ENCODE measurements around the gene NTN5.
"Not testable (repeated sequence)": the region's sequence is repeated elsewhere in the genome, so short reads cannot be mapped to it uniquely, and the experiment has no call there.

Gene NTN5

DNA sequence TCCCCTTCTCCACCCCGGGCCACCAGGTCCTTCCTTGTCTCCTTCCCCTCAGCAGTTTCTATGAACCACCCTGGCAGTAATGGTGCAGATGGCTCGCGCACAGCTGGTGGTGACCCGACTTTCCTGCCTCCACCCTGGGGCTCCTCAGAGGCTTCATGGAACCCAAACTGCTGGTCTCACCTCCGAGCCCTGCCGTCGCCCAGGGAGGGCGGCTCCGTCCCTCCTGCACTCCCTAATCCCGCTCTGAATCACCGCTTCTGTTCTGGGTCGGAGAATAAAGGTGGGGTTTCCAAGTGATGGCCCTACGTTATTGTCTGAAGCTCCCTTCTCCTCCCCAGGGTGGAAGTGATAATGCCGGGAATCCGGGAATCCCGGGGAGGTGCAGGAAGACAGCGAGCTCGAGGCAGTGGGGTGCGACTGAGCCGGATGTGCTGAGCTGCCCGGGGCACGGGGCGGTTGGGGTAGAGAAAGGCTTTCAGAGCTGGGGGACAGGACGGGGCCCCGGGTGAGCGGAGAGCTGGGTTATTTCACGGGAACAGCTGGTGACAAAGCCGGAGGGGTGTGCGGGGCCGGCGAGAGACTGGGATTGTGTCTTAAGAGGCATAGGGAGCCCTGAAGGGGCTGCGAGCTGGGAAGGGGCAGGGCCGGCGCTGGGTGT is 23.7 kb upstream of the NTN5 start:
- no peak for DNase-seq (ENCODE audit: low read depth)

DNA sequence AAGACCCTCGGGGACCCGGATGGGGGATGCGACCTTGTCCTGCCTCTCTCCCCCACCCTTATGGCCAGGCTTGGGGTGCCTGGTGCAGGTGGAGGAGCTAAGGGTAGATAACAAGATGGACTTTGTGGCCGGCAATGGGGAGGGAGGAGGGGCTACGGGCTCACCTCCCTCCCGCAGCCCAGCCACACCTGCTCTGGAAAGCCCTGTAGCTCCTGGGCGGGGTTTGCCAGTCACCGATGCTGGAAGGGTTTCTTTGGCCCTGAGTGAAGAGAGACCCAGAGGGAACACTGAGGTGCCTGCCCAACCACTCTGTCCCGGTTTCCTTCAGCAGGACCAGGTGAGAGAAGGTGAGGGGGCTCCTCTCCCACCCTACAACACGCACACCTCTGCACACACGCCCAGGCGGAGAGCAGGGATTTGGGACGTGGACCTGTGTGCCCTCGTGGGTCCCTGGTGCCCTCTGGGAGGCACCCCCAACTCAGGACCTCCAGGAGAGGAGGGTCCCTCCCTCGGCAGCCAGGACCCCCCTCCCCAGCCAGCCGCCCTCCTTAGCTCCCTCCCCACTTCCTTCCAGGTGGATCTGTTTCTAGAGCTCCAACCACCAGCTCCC is 23.0 kb upstream of the NTN5 start, which contains the start of gene FUT2:
Gene FUT2 (plus strand): TSS at position 229 of the 610 bp plus-strand sequence. CDS start 6,986 bp downstream, outside the sequence.
- DNase-seq (ENCODE audit: low read depth), result no peak

DNA sequence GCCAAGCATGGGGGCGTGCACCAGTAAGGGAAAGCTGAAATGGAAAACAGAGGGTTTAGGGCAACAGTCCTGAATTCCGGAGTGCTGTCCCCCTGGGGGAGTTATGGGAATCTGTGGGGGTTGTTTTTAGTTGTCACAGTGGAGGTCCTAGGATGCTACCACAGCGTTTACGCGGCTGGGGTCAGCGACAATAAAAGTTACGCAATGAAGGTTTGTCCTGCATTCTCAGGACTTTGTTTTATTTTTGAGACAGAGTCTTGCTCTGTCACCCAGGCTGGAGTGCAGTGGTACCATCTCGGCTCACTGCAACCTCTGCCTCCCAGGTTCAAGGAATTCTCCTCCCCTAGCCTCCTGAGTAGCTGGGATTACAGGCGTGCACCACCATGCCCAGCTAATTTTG is 20.8 kb upstream of the NTN5 start:
- not testable (repeated sequence) for DNase-seq (ENCODE audit: low read depth)

DNA sequence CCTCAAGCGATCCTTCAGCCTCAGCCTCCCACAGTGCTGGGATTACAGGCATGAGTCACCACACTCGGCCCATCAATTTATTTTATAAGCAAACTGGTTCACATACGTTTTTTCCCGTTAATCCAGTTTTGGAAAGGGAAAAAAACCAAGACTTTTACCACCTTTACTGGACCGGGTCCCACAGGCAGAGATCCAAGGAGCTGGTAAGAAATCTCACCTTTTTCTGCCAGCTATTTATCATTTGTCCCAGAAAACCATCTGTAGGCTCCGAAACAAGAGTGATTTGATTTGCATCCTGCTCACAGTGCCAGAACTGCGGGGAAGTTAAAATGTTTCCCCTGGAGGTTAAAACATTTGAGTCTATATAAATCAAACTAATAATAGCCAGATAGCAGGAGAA is 16.6 kb upstream of the NTN5 start:
- no peak for DNase-seq (ENCODE audit: low read depth)

DNA sequence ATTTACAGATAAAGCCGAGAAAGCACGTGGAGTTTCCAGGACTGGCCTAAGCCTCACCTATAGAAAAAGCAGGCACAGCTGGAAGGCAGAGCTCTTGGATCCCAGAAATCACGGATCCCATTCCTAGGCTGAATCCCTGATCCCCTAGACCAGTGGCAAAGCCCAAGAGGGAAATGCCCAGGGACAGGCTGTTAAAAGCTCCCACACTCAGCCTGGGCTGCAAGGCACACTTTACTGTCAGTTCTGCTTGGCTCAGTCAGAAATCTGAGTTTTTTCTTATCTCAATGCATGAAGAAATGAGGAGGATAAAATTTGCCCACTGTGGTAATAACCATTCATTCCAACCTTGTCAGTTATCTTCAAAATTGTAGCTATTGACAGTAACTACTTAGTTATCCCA is 15.0 kb upstream of the NTN5 start:
- DNase-seq (ENCODE audit: low read depth), result no peak

DNA sequence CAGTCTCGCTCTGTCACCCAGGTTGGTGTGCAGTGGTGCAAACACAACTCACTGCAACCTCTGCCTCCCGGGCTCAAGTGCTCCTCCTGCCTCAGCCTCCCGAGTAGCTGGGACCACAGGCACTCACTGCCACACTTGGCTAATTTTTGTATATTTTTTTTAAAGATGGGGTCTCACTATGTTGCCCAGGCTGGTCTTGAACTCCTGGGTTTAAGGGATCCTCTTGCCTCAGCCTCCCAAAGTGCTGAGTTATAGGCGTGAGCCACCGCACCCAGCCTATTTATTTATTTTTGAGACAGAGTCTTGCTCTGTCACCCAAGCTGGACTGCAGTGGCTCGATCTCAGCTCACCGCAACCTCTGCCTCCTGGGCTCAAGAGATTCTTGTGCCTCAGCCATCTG is 13.8 kb upstream of the NTN5 start:
- DNase-seq (ENCODE audit: low read depth), result not testable (repeated sequence)

DNA sequence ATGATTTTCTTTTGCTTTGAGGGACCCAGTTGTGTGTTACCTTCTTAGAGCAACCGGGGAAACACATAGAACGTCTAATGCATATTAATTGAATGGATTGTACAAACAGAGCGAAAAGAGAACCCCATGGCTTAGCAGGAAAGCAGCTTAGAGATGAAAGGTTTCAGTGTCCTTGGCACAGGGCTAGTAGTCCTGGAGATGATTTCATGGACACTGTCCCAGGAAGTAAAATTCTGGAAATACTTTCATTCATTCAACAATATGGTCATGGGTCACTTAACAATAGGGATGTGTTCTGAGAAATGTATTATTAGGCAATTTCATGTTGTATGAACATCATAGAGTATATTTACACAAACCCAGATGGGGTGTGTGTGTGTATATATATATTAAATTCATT is 13.3 kb upstream of the NTN5 start:
- DNase-seq (ENCODE audit: low read depth), result no peak

DNA sequence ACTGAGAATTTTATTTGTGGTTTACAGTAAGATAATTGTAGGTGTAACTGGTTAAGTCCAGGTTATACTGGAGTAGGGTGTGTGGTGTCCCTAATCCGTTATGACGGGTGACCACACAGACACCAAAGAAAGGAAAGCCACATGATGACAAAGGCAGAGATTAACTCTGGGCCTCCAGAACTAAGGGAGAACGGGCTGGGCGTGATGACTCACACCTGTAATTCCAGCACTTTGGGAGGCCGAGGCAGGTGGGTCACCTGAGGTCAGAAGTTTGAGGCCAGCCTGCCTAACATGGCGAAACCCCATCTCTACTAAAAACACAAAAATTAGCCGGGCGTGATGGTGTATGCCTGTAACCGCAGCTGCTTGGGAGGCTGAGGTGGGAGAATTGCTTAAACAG is 12.8 kb upstream of the NTN5 start:
- no peak for DNase-seq (ENCODE audit: low read depth)

DNA sequence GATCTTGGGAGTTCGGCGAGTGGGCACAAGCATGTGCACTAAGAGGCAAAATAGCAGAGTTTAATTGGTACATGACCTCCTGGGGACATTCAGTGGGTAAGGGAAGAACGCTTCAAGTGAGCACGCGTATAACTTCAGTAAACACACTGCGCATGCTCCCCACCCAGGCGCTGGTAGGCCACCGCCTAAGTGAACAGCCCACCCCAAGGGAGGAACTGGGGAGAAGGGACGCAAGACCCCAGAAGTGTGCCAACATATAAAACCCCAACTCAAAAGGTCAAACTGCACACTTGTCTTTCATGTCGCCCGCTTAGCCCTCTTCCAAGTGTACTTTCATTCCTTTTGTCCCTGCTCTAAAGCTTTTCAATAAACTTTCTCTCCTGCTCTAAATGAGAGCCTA is 10.5 kb upstream of the NTN5 start:
- no peak for DNase-seq (ENCODE audit: low read depth)

DNA sequence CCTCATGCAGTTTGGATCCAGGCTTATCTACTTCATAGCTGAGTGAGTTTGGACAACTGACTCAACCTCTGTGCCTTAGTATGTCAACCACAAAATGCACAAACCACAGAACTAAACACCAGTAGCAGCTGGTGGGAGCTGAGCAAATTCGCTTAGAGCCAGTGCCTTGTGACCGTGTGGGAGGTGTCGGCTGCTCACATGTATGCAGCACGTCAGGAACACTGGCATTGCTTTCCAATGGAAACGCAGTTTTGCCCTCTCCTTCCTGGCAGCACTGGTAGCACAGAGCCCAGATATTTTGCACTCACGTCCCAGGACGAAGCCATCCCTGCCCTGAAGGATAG is 8.3 kb upstream of the NTN5 start:
- DNase-seq (ENCODE audit: low read depth), result no peak

DNA sequence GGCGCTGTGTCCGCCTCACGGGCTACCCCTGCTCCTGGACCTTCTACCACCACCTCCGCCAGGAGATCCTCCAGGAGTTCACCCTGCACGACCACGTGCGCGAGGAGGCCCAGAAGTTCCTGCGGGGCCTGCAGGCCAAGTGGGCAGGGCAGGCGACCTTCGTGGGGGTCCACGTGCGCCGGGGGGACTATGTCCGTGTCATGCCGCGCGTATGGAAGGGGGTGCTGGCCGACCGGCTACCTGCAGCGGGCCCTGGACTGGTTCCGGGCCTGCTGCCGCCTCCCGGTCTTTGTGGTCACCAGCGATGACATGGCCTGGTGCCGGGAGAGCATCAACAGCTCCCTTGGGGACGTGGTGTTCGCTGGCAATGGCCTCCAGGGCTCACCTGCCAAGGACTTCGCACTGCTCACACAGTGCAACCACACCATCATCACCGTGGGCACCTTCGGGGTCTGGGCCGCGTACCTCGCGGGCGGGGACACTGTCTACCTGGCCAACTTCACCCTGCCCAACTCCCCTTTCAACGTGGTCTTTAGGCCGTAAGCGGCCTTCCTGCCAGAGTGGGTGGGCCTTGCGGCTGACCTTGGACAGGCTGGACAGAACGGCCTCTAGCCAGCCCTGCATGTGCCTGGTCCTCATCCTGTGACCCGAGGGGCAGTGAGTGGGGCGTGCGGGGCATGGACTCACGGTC is 7.8 kb upstream of the NTN5 start:
- no peak for DNase-seq (ENCODE audit: low read depth)

DNA sequence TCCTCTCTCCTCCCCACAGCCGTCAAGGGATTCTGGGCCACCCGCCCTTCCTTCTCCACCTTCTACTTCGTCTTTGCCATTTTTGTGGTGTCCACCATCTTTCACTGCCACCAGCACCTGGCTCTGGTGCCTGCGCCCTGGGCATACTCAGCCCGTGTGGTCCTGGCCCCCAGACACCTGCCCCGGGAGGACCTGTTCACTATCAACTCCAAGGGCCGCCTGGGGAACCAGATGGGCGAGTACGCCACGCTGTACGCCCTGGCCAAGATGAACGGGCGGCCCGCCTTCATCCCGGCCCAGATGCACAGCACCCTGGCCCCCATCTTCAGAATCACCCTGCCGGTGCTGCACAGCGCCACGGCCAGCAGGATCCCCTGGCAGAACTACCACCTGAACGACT is 7.2 kb upstream of the NTN5 start:
- not testable (repeated sequence) for DNase-seq (ENCODE audit: low read depth)

DNA sequence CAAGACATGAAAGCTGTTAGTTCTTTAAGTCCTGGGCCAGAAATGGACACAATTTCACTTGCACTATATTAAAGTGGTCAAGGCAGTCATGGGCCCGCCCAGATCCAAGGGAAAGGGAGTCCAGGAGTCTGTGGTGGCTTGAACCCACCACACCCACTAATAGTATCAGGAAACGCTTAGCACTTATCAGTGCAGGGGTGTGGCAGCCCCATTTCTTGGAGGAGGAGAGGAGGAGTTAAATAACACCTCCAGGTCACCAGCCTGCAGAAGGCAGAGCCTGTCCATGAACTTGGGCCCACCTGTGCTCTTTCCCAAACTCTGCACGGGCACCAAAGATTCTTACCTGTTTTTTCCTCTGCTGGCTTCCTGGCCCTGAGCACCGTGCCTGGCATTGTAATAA is 5.4 kb upstream of the NTN5 start:
- DNase-seq (ENCODE audit: low read depth), result no peak

DNA sequence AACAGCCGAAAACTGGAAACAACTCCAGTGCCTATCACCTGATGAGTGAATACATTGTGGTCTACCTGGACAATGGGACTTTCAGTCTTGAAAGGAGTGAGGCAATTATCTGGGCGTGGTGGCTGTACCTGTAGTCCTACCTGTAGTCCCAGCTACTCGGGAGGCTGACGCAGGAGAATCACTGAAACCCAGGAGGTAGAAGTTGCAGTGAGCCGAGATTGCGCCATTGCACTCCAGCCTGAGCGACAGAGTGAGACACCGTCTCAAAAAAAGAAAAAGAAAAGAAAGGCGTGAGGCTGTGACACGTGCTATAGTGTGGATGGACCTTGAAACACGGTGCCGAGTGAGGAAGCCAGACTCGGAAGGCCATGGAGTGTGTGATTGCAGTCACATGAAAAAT is 4.1 kb upstream of the NTN5 start:
- no peak for DNase-seq (ENCODE audit: low read depth)

DNA sequence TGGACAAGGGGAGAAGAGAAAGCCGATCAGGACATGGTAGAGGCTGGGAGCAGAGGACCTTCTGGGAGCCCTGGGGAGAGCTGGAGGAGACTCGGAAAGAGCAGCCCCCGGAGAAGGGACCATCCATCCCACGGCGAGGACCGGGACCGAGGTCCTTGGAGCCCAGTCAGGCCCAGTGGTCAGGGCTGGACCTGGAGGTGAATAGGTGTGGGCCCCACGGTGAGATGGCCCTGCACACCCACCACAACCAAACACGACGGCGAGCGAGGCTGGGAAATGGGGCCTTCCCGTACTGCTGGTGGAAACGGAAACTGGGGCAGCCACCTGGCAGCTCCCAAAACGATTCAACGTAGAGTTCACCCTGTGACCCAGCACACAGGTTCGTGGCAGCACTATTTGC is 3.7 kb upstream of the NTN5 start:
- no peak for DNase-seq (ENCODE audit: low read depth)

DNA sequence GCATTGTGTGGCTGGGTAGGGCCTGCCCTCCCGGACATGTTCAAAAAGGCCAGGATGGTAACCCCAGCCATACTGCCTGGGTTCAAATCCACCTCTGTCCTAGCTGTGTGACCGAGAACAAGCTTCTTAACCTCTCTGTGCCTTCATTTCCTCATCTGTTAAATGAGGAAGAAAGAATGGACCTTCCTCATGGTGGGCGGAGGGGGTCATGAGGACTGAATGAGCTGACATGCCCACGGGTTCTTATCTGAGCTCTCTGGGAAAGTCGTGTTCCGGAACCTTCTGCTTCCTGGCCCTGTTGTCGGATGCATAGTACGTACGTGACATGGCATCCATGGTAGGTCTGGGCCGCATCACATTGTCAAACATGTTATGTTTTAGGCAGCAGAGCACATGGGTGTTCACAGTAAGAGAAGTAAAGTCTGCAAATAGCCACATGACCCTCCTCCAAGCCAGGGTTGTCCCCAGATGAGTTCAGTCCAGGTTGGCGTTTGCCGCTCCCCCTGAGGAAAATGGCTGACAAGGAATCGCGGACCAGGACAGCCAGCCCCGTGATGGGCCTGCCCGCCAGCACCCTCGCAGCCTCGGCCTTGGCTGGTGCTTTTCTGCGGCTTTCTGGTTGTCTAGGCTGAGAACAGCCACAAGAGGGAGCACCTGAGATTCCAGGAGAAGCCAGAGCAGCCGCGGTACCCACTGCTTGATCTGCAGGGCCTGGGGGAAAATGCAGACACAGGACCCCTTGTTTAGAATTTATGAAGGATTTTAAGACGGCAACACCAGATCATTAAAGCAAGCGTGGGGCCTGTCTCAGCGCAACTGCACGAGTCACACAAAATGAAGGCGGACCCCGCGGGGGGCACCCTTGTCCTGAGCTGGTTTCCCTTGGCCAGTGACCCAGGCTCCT is 2.4 kb upstream of the NTN5 start:
- DNase-seq (ENCODE audit: low read depth), result peak; percentile 47

DNA sequence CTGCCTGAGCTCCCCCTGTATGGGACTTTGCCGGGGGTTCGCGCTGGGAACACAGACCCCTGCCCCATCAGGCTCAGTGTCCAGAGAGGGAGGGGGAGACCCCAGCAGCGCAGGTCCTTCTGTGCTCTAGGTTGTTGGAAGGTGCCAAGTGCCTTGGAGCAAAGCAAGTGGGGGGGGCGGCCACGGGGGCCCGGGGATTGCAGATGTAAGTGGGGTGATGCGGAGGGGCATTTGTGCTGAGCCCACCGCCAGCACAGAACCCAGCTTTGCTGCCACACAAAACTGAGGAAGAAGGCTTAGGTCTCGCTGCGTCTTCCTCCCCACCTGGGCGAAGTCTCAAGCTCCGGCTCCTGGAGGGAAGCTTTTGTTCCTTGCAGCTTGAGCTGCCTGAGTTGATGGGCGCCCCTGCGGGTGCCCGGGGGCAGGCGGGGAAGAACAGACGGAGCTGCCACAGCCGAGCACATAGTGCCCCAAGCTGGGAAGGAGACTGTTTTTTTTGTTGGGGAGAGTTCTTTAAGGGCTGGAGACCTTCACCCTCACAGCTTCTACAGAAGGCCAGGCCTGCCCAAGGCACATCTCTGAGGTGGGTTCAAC is 1.5 kb upstream of the NTN5 start:
- DNase-seq (ENCODE audit: low read depth), result no peak

DNA sequence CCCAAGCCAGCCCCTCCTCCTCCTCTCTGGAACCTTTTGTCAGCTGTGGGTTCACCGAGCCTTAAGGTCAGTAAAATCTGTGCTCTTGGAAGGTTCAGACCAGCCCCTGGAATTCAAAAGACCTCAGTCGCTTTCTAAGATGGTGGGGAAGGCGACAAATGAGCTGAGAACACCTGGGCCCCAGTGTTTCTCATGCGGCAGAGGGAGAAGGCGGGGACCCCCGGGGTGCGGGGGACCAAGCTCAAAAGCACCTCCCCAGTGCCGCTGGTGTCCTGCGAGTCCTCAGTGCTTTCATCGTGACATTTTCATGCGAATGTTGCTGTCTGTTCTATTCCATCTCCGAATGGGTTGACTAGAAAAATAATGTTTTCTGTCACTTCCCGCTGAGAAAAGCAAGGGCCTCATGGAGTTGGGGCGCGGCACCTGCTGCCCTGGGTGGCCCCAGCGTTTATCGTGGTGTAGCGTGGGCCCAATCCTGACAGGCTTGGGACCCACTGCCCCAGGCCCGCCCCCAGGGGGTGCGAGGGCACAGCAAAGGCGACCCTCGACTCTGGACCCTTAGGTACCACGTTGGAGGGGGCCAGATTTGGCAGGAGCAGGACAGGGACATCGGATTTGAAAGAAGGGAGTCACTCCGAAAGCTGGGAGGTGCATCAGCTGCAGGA is 751 bp upstream of the NTN5 start:
- no peak for DNase-seq (ENCODE audit: low read depth)

DNA sequence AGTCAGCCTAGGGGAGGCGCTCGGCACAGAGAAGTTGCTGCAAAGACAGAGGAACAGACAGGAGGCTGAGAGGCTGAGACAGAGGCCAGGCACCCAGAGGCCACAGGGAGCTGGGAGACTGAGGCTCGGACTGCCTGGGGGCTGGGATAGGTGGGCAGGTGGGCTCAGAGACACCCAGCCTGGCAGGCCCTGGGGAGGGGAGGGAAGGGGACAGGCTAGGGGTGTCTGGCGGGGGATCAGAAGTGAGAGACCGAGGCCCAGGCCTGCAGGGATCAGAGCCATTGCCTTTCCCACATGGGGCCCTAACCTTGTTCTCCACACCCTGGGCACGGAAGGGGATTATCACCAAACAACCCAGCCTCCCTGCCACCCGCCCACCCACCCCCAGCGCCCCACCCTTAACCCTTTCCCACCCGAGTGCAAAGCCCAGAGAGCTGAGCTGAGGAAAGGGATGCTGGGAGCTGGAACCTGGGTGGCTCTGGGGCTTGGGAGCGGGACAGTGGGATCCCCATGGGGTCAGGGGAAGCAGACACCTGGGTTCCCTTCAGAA is 1.3 kb downstream of the NTN5 start:
- no peak for DNase-seq (ENCODE audit: low read depth)

DNA sequence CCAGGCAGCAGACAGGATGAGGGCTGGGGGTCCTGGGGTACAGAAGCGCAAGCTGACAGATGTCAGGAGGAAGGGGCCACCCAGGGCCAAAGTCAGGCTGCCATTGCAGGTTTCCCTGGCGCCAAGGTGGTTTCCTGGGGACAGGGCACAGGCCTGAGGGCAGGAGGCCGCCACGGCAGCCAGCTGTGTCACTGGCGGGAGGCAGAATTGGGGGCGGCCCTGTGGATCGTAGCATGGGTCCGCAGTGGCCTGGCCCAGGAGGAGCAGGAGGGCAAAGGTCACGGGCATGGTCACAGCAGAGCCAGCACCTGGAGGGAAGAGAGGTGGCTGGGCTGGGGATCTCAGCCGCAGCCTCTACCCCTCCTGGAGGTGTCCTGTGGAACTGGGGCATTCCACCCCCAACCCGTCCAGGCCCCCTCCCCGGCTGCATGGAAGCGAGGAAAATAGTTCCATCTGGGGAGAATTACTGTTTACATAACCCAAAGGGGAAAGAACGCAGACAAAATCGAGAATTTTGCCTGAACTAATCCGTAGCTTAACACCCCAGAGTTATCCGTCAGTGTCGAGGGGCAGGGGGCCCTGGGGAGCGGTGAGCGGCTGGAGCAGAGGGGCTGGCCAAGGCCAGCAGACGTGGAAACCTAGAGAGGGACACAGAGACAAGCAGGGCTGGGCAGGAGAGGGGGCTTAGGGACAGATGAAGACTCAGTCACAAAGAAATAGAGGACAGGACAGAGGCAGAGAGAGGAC is 1.9 kb downstream of the NTN5 start:
- DNase-seq (ENCODE audit: low read depth), result no peak
